Measurements from ENCODE around the gene SEMA6B.
"Not testable (repeated sequence)": the region's sequence is repeated elsewhere in the genome, so short reads cannot be mapped to it uniquely, and the experiment has no call there.

SEMA6B gene

GRCh38 chr19:4550479-4551050 is 8.9 kb downstream of the SEMA6B start:
- Mint-ChIP-seq H3K4me1 (peaks cover under 1% of the 10 kb centered on the region), H3K27me3 (peaks cover 48% of the 10 kb centered on the region), H3K9me3 (peaks cover 14% of the 10 kb centered on the region), H3K4me3 (no peak overlapping the region), H3K36me3 (no peaks in the 10 kb centered on the region), H3K27ac (no peak overlapping the region)
- ATAC-seq: no peak

DNA sequence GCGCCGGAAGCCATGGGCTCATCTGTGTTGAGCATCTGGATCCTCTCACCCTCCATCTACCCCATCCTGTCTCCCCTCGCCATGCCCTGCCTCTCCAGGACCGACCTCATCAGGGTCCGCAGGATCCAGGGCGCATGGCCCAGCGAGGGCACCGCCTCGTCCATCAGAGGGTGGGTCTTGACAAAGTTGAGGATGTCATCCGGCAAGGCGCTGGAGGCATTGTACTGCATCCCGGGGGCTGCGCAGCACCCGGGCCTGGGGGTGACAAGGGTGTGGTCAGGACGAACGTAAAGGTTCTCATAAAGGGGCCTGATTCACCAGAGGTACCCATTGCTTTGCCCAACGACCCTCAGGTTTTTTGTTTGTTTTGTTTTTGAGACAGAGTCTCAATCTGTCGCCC is 9.5 kb downstream of the SEMA6B start:
- no peak for ATAC-seq
- Mint-ChIP-seq H3K36me3 (no peaks in the 10 kb centered on the region), H3K9me3 (peaks cover 14% of the 10 kb centered on the region), H3K27me3 (peaks cover 46% of the 10 kb centered on the region), H3K27ac (no peak overlapping the region), H3K4me1 (no peaks in the 10 kb centered on the region), H3K4me3 (no peak overlapping the region)

GRCh38 chr19:4548238-4548584 is 11.3 kb downstream of the SEMA6B start:
- no peak for ATAC-seq
- H3K36me3 Mint-ChIP-seq: no peaks in the 10 kb centered on the region
- no peaks in the 10 kb centered on the region for H3K4me1 Mint-ChIP-seq
- no peak overlapping the region for H3K27ac Mint-ChIP-seq
- H3K4me3 Mint-ChIP-seq: no peak overlapping the region
- H3K27me3 Mint-ChIP-seq: peaks cover 37% of the 10 kb centered on the region
- peaks cover 8% of the 10 kb centered on the region for H3K9me3 Mint-ChIP-seq

- Mint-ChIP-seq H3K4me1 (no peaks in the 10 kb centered on the region), H3K27me3 (peaks cover 31% of the 10 kb centered on the region), H3K36me3 (no peaks in the 10 kb centered on the region), H3K27ac (no peak overlapping the region), H3K9me3 (peaks cover 4% of the 10 kb centered on the region), H3K4me3 (no peak overlapping the region)
- ATAC-seq: no peak
These were observed 11.9 kb downstream of the SEMA6B start for GRCh38 chr19:4547303-4548237.

GRCh38 chr19:4543842-4544647 is 15.4 kb downstream of the SEMA6B start:
- H3K4me3 Mint-ChIP-seq: no peak overlapping the region
- peaks cover 18% of the 10 kb centered on the region for H3K4me1 Mint-ChIP-seq
- H3K27ac Mint-ChIP-seq: no peak overlapping the region
- H3K27me3 Mint-ChIP-seq: peaks cover 21% of the 10 kb centered on the region
- ATAC-seq: peak; percentile 62
- no peaks in the 10 kb centered on the region for H3K36me3 Mint-ChIP-seq
- no peaks in the 10 kb centered on the region for H3K9me3 Mint-ChIP-seq

GRCh38 chr19:4542896-4543841 is 16.3 kb downstream of the SEMA6B start:
- H3K27me3 Mint-ChIP-seq: peaks cover 25% of the 10 kb centered on the region
- ATAC-seq: peak; percentile 56

DNA sequence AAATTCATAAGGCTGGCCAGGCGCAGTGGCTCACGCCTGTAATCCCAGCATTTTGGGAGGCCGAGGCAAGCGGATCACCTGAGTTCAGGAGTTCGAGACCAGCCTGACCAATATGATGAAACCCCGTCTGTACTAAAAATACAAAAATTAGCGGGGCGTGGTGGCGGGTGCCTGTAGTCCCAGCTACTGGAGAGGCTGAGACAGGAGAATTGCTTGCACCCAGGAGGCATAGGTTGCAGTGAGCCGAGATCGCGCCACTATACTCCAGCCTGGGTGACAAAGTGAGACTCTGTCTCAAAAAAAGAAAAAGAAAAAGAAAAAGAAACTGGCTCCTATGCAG is 17.7 kb downstream of the SEMA6B start:
- H3K4me3 Mint-ChIP-seq, H3K36me3 Mint-ChIP-seq, H3K9me3 Mint-ChIP-seq, H3K27ac Mint-ChIP-seq, ATAC-seq: not testable (repeated sequence)
- H3K4me1 Mint-ChIP-seq: peaks cover 22% of the 10 kb centered on the region
- peaks cover 35% of the 10 kb centered on the region for H3K27me3 Mint-ChIP-seq

More at GRCh38 chr19:4542896-4543841, 16.3 kb downstream of the SEMA6B start:
- Mint-ChIP-seq H3K36me3 (no peaks in the 10 kb centered on the region), H3K4me3 (no peak overlapping the region), H3K4me1 (peaks cover 22% of the 10 kb centered on the region), H3K27ac (no peak overlapping the region), H3K9me3 (no peaks in the 10 kb centered on the region)

DNA sequence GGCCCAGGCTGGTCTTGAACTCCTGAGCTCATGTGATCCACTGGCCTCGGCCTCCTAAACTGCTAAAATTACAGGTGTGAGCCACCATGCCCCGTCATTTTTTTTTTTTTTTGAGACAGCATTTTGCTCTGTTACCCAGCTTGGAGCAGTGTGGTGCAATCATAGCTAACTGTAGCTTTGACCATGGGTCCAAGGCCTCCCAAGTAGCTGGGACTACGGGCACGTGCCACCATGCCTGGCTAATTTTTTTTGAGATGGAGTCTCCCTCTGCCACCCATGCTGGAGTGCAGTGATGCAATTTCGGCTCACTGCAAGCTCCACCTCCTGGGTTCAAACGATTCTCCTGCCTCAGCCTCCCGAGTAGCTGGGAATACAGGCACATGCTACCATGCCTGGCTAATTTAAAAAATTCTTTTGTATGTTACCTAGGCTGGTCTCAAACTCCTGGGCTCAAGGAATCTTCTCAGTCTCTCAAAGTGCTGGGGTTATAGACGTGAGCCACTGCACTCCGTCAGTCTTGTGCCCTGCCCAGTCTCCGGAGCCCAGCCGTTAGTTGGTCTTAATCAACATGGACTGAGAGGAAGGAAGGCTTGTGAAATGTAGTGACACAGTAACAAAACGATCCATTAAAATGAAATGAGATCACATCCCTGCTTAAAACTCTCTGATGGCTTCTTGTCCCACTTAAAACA is 18.2 kb downstream of the SEMA6B start:
- Mint-ChIP-seq H3K4me3 (no peak overlapping the region), H3K4me1 (peaks cover 22% of the 10 kb centered on the region), H3K27me3 (peaks cover 40% of the 10 kb centered on the region), H3K36me3 (no peaks in the 10 kb centered on the region), H3K27ac (no peak overlapping the region), H3K9me3 (no peaks in the 10 kb centered on the region)
- ATAC-seq: no peak

GRCh38 chr19:4539693-4540581 is 19.5 kb downstream of the SEMA6B start, which contains the start of gene LRG1:
Gene LRG1, minus strand, starts transcription at chr19:4540036. Its CDS starts 23 bp downstream, at chr19:4540013.
- no peak within 1 kb of the TSS for H3K27ac Mint-ChIP-seq
- no peaks in the 10 kb centered on the region for H3K9me3 Mint-ChIP-seq
- no peaks in the 10 kb centered on the region for H3K36me3 Mint-ChIP-seq
- H3K4me3 Mint-ChIP-seq: peak within 1 kb of the TSS; percentile 13
- peaks cover 53% of the 10 kb centered on the region for H3K27me3 Mint-ChIP-seq
- peaks cover 22% of the 10 kb centered on the region for H3K4me1 Mint-ChIP-seq
- ATAC-seq: no peak

DNA sequence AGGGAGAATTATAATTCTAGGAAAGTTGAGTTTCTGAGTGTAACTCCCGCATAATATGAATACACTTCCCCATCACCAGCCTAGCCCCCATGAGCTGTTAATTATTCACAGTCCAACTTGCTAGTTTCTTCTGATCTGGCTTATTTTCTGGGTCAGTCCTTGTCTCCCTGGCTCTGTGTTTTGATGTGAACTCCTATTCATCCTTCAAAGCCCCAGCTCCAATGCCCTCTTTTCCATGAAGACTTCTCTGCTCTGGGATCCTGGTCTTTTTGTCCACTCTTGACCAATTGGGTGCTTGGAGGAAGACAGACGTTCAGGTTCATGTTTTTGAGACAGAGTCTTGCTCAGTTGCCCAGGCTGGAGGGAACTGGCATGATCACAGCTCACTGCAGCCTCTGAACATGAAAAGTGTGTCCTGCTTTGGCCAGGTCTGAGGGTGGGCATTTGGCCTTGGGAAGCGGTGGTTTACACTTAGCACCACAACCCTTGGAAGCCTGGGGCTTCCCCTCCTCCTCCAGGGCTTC is 20.3 kb downstream of the SEMA6B start:
- no peak overlapping the region for H3K4me3 Mint-ChIP-seq
- no peak overlapping the region for H3K27ac Mint-ChIP-seq
- no peaks in the 10 kb centered on the region for H3K9me3 Mint-ChIP-seq
- peaks cover 60% of the 10 kb centered on the region for H3K27me3 Mint-ChIP-seq
- no peak for ATAC-seq
- H3K36me3 Mint-ChIP-seq: no peaks in the 10 kb centered on the region
- peaks cover 22% of the 10 kb centered on the region for H3K4me1 Mint-ChIP-seq

GRCh38 chr19:4538601-4538954 is 20.9 kb downstream of the SEMA6B start:
- H3K9me3 Mint-ChIP-seq: no peaks in the 10 kb centered on the region
- no peak for ATAC-seq
- peaks cover 22% of the 10 kb centered on the region for H3K4me1 Mint-ChIP-seq
- H3K4me3 Mint-ChIP-seq: no peak overlapping the region
- H3K27ac Mint-ChIP-seq: no peak overlapping the region
- peaks cover 67% of the 10 kb centered on the region for H3K27me3 Mint-ChIP-seq
- H3K36me3 Mint-ChIP-seq: no peaks in the 10 kb centered on the region

DNA sequence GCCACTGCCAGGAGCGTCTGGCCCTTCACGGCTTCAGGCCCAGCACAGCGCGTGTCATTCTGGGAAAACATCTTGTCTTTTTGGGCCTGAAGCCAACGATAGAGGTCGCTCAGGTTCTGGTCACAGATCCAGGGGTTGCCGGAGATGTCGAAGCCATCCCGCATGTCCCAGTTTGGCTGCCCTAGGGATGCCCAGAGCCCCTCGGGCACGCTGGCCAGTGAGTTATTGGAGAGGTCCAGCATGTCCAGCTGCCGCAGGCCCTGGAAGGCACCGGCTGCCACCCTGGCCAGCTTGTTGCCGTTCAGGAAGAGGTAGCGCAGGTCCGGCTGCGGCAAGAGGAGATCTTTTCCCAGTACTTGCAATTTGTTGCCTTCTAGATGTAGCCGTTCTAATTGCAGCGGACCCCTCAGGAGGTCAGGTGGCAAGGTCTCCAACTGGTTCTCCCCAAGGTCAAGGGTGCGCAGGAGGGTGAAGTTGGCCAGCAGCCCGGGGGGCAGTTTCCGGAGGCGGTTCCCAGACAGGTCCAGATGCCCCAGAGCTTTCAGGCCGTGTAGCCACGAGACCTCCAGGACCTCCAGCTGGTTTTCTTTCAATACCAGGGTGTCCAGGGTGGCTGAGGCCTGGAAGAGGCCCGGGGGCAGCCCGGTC is 21.4 kb downstream of the SEMA6B start:
- Mint-ChIP-seq H3K36me3 (no peaks in the 10 kb centered on the region), H3K27ac (no peak overlapping the region), H3K9me3 (no peaks in the 10 kb centered on the region), H3K4me1 (peaks cover 22% of the 10 kb centered on the region), H3K4me3 (no peak overlapping the region), H3K27me3 (peaks cover 72% of the 10 kb centered on the region)
- no peak for ATAC-seq

GRCh38 chr19:4536798-4537197 is 22.7 kb downstream of the SEMA6B start:
- H3K27ac Mint-ChIP-seq: no peak overlapping the region
- H3K36me3 Mint-ChIP-seq: no peaks in the 10 kb centered on the region

More at GRCh38 chr19:4536798-4537197, 22.7 kb downstream of the SEMA6B start:
- Mint-ChIP-seq H3K27me3 (peaks cover 77% of the 10 kb centered on the region), H3K9me3 (no peaks in the 10 kb centered on the region), H3K4me1 (peaks cover 22% of the 10 kb centered on the region), H3K4me3 (no peak overlapping the region)
- ATAC-seq: no peak
